Measurements from ENCODE around the gene WSCD2.

DNA sequence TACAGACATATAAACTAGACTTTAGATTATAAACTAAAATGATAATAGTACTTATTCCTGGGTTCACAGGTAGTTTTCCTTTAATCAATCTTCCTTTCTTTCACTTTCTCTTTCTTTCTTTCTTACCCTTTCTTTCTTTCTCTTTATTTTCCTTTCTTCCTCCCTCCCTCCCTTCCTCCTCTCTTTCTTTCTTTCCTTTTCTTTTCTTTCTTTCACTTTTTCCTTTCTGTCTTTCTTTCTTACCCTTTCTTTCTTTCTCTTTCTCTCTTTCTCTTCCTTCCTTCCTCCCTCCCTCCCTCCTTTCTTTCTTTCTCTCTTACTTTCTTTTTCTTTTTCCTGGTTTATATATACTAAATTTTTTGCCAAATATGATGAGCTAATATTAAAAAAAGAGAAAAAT, 148.5 kb downstream of the WSCD2 start:
- TF ChIP-seq, protein P1, sequence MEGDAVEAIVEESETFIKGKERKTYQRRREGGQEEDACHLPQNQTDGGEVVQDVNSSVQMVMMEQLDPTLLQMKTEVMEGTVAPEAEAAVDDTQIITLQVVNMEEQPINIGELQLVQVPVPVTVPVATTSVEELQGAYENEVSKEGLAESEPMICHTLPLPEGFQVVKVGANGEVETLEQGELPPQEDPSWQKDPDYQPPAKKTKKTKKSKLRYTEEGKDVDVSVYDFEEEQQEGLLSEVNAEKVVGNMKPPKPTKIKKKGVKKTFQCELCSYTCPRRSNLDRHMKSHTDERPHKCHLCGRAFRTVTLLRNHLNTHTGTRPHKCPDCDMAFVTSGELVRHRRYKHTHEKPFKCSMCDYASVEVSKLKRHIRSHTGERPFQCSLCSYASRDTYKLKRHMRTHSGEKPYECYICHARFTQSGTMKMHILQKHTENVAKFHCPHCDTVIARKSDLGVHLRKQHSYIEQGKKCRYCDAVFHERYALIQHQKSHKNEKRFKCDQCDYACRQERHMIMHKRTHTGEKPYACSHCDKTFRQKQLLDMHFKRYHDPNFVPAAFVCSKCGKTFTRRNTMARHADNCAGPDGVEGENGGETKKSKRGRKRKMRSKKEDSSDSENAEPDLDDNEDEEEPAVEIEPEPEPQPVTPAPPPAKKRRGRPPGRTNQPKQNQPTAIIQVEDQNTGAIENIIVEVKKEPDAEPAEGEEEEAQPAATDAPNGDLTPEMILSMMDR (IDR thresholded peaks at IDR 0.05) = peak; percentile 17
- no peak for TF ChIP-seq EZH2 (IDR thresholded peaks at IDR 0.05; ENCODE audit: borderline replicate concordance, insufficient read depth, low read depth, low read length, poor library complexity, severe bottlenecking)
